WERI-Rb-1 (cell line): ENCODE measurements around the gene TXNRD1.

Source experiments
- DNase-seq: peaks from one replicate; pipeline ENCODE4 v3.0.0-alpha.2; 2020
- H3K27ac ChIP-seq: fragments of 250-450 bp; sonication (Bioruptor Pico); 2 replicates; pipeline ENCODE4 v1.5.1; 2020; ENCODE audit warnings: mild to moderate bottlenecking, moderate library complexity
- H3K27me3 ChIP-seq: fragments of 250-450 bp; sonication (Bioruptor Pico); 2 replicates; pipeline ENCODE4 v1.5.1; 2021; ENCODE audit warnings: mild to moderate bottlenecking, low read depth, moderate library complexity; ENCODE audit not compliant: insufficient read depth, severe bottlenecking
- H3K36me3 ChIP-seq: fragments of 250-450 bp; sonication (Bioruptor Pico); 2 replicates; pipeline ENCODE4 v1.5.1; 2020; ENCODE audit warnings: mild to moderate bottlenecking, moderate library complexity
- H3K4me3 ChIP-seq: 2 replicates; pipeline ENCODE4 v1.5.1; 2011; ENCODE audit warnings: low read depth, mild to moderate bottlenecking, control low read depth, low read length
- H3K9me3 ChIP-seq: fragments of 250-450 bp; sonication (Bioruptor Pico); 2 replicates; pipeline ENCODE4 v1.5.1; 2021; ENCODE audit warnings: mild to moderate bottlenecking, moderate library complexity; ENCODE audit not compliant: severe bottlenecking
- CTCF ChIP-seq: IDR thresholded peaks from 2 replicates; pipeline ENCODE4 v1.5.1; 2011; ENCODE audit warnings: low read depth, mild to moderate bottlenecking, control low read depth, inconsistent platforms, low read length

The TXNRD1 gene

GRCh38 chr12:104372721-104373335, 157.2 kb downstream of the TXNRD1 start:
- Histone ChIP-seq H3K9me3 (no peaks in the 10 kb centered on the region), H3K27ac (no peak overlapping the region), H3K4me3 (no peak overlapping the region), H3K27me3 (no peaks in the 10 kb centered on the region), H3K36me3 (no peaks in the 10 kb centered on the region)
- TF ChIP-seq CTCF = no peak
- DNase-seq = no peak

GRCh38 chr12:104374071-104374470, 158.5 kb downstream of the TXNRD1 start:
- no peak for TF ChIP-seq CTCF
- Histone ChIP-seq H3K4me3 (no peak overlapping the region), H3K27ac (no peak overlapping the region), H3K27me3 (no peaks in the 10 kb centered on the region), H3K9me3 (no peaks in the 10 kb centered on the region), H3K36me3 (no peaks in the 10 kb centered on the region)
- DNase-seq = no peak

- DNase-seq = no peak
- no peak for TF ChIP-seq CTCF
- no peak overlapping the region for H3K4me3 ChIP-seq
- no peak overlapping the region for H3K27ac ChIP-seq
- no peaks in the 10 kb centered on the region for H3K27me3 ChIP-seq
- no peaks in the 10 kb centered on the region for H3K9me3 ChIP-seq
- H3K36me3 ChIP-seq = no peaks in the 10 kb centered on the region
Measured at GRCh38 chr12:104374806-104375205, 159.2 kb downstream of the TXNRD1 start.

GRCh38 chr12:104375775-104376174, 160.2 kb downstream of the TXNRD1 start:
- no peak overlapping the region for H3K27ac ChIP-seq
- H3K9me3 ChIP-seq = no peaks in the 10 kb centered on the region
- DNase-seq = no peak
- H3K4me3 ChIP-seq = no peak overlapping the region
- no peaks in the 10 kb centered on the region for H3K36me3 ChIP-seq
- no peaks in the 10 kb centered on the region for H3K27me3 ChIP-seq
- TF ChIP-seq CTCF = no peak

GRCh38 chr12:104376650-104377513, 161.3 kb downstream of the TXNRD1 start:
- Histone ChIP-seq H3K27me3 (no peaks in the 10 kb centered on the region), H3K36me3 (no peaks in the 10 kb centered on the region), H3K27ac (no peak overlapping the region), H3K4me3 (no peak overlapping the region), H3K9me3 (no peaks in the 10 kb centered on the region)
- no peak for TF ChIP-seq CTCF
- no peak for DNase-seq

- no peak for DNase-seq
- Histone ChIP-seq H3K27me3 (no peaks in the 10 kb centered on the region), H3K4me3 (no peak overlapping the region), H3K9me3 (no peaks in the 10 kb centered on the region), H3K27ac (no peak overlapping the region), H3K36me3 (no peaks in the 10 kb centered on the region)
- no peak for TF ChIP-seq CTCF
Measured at GRCh38 chr12:104377514-104377812, 161.9 kb downstream of the TXNRD1 start.
